Measurements from ENCODE around the gene MTHFSD.

The MTHFSD gene

DNA sequence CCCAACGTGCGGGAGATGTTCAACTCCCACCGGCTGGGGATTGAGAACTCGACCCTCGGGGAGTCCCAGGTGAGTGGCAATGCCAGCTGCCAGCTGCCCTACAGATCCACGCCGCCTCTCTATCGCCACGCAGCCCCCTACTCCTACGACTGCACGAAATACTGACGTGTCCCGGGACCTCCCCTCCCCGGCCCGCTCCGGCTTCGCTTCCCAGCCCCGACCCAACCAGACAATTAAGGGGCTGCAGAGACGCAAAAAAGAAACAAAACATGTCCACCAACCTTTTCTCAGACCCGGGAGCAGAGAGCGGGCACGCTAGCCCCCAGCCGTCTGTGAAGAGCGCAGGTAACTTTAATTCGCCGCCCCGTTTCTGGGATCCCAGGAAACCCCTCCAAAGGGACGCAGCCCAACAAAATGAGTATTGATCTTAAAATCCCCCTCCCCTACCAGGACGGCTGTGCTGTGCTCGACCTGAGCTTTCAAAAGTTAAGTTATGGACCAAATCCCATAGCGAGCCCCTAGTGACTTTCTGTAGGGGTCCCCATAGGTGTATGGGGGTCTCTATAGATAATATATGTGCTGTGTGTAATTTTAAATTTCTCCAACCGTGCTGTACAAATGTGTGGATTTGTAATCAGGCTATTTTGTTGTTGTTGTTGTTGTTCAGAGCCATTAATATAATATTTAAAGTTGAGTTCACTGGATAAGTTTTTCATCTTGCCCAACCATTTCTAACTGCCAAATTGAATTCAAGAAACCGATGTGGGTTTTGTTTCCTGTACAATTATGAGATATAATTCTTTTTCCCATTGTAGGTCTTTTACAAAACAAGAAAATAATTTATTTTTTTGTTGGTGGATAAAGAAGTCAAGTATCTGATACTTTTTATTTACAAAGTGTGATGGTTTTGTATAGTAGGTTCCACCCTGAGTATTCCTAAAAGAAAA lies 13.9 kb upstream of the MTHFSD start:
- DNase-seq, result no peak

DNA sequence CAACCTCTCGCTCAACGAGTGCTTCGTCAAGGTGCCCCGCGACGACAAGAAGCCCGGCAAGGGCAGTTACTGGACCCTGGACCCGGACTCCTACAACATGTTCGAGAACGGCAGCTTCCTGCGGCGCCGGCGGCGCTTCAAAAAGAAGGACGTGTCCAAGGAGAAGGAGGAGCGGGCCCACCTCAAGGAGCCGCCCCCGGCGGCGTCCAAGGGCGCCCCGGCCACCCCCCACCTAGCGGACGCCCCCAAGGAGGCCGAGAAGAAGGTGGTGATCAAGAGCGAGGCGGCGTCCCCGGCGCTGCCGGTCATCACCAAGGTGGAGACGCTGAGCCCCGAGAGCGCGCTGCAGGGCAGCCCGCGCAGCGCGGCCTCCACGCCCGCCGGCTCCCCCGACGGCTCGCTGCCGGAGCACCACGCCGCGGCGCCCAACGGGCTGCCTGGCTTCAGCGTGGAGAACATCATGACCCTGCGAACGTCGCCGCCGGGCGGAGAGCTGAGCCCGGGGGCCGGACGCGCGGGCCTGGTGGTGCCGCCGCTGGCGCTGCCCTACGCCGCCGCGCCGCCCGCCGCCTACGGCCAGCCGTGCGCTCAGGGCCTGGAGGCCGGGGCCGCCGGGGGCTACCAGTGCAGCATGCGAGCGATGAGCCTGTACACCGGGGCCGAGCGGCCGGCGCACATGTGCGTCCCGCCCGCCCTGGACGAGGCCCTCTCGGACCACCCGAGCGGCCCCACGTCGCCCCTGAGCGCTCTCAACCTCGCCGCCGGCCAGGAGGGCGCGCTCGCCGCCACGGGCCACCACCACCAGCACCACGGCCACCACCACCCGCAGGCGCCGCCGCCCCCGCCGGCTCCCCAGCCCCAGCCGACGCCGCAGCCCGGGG lies 12.9 kb upstream of the MTHFSD start:
- no peak for DNase-seq

DNA sequence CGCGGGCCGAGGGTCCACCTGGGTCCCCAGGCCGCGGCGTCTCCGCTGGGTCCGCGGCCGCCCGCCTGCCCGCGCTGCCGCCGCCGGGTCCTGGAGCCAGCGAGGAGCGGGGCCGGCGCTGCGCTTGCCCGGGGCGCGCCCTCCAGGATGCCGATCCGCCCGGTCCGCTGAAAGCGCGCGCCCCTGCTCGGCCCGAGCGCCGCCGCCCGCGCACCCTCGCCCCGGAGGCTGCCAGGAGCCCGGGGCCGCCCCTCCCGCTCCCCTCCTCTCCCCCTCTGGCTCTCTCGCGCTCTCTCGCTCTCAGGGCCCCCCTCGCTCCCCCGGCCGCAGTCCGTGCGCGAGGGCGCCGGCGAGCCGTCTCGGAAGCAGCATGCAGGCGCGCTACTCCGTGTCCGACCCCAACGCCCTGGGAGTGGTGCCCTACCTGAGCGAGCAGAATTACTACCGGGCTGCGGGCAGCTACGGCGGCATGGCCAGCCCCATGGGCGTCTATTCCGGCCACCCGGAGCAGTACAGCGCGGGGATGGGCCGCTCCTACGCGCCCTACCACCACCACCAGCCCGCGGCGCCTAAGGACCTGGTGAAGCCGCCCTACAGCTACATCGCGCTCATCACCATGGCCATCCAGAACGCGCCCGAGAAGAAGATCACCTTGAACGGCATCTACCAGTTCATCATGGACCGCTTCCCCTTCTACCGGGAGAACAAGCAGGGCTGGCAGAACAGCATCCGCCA lies 12.1 kb upstream of the MTHFSD start:
- peak; percentile 29 for DNase-seq

DNA sequence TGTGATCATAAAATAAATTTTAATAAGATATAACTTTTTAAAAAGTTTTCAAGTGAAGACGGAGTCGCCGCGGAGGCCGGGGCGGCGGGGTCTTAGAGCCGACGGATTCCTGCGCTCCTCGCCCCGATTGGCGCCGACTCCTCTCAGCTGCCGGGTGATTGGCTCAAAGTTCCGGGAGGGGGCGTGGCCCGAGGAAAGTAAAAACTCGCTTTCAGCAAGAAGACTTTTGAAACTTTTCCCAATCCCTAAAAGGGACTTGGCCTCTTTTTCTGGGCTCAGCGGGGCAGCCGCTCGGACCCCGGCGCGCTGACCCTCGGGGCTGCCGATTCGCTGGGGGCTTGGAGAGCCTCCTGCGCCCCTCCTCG lies 11.5 kb upstream of the MTHFSD start, which contains the start of gene FOXC2:
FOXC2 (plus strand) TSS at position 229 of the 365 bp plus-strand sequence. CDS start 507 bp downstream, outside the sequence.
- peak; percentile 60 for DNase-seq

DNA sequence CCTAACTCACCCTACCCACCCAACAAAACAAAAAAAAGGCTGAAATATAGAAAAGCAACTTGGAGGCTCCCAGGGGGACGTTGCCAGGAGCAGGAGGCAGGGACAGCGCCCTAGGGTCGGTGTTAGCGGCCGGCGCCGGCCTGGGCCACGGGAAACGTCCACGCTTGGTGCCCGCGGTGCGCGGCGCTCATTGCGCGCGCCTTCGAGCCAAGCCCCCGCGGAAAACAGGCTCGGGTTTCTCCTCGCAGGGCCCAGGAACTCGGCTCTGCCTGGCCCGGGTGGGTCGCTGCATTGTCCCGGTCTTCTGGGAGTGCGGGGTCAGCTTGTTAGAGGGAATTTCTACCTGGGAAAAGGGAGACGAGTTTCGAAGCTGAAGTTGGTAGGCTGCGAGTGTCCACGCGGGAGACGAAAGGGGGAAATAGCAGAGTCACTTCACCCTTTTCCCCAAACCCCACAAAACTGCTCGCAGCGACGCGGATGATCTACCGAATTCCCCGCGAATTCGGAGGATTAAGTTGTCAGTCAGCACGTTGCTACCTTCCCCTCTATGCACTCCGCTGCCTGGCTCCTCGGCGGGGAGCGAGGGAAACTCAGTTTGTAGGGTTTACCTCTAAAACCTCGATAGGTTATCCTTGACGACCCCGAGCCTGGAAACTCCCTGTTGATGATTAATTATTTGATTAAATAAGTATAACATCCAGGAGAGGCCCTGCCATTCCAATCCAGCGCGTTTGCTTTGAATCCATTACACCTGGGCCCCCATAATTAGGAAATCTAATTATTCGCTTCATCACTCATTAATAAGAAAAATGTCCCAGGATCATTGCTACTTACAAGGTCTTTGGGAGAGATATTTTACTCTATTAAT lies 10.8 kb upstream of the MTHFSD start:
- DNase-seq, result no peak

DNA sequence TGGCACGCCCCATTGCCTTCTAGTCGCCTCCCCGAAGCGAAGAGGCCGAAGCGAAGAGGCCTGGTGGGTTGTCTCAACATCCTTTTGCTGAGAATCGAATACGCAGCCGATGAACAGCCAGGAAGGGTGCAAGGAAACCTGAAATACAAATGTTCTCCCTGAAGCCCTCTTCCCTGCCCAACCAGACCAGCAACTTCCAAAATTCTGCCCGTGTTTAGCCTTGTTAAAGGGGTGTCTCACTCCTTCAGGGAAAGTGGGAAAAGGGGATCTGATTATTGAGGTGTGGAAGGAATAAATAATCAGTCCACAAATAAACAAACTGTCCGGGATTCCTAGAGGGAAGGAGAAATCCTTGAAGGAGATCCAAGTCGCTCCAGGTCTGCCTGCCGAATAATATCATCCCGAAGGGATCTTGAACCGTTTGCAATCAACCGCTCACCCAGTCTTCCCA lies 10.2 kb upstream of the MTHFSD start:
- no peak for DNase-seq

DNA sequence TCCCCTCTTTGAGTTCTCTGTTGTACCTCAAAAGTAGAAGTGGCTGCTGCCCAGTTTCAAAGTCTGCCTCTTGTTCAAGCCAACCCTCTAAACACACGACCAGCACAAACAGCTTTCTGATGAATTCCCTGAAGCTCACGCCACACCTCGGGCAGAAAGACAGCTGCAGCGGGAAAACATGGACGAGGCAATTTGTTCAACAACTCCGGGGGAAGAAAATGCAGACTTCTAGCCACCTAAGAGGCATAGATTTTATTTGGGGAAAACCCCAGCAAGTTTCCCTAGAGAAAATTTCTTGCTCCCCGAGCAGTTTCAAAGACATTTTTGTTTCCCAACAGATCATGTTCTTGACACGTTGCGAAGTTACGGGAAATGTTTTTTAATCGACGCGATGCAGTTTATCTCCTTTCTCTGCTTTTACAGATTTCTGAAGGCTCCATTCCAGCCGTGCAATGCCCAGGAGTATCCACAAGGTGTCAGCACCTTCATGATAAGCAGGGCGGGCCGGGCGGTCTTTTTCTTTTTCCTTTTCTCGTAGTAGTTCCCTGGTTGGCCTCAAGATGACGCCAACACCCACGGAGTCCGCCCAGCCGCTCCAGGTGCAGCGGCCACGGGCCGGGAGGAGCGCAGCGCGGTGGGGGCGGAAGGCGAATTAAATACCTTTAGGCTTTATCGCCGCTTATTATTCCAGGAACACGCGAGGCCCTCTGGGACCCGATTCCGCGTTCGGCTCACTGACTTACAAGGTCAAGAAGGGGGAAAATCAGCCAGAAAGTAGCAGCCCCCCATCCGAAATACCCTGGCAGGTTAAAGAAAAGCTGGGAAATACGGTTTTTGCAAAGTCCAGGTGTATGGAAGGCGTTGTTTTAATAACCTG lies 8.7 kb upstream of the MTHFSD start:
- peak; percentile 86 for DNase-seq

DNA sequence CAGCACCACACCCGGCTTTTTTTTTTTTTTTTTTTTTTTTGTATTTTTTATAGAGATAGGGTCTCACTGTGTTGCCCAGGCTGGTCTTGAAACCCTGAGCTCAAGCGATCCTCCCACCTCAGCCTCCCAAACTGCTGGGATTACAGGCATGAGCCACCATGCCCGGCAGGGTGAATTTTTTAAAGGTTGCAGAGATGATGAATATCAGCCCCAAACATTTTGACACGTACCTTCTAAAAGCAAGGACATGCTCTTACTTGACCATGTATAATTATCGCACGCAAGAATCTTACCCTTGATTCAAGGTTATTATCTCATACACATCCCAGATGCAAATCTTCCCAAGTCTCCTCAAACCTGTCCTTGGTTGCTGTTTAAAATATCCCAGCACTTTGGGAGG lies 7.3 kb upstream of the MTHFSD start:
- no peak for DNase-seq

DNA sequence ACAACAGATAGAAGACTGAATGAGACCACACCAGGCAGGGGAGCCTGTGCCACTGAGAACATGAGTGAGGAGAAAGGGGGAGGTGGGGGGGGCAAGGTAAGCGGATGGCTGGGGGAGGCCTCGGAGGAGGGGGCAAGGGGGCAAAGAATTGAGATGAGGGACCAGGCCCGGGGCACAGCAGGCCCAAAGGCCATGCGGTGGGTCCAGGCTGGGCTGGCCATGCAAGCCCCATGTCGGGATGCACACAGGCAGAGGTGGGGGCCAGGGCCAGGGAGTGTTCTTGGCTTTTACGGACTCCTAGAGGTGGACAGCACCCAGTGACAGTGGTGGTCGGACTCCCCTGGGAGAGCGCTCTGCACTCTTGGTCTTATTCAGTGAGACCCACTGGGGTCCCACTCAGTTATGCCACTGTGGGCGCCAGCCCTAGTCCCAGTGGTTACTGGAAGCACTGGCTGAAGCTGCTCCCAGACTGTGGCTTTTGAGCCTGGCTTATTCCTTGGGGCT lies 4.8 kb upstream of the MTHFSD start:
- DNase-seq, result no peak

DNA sequence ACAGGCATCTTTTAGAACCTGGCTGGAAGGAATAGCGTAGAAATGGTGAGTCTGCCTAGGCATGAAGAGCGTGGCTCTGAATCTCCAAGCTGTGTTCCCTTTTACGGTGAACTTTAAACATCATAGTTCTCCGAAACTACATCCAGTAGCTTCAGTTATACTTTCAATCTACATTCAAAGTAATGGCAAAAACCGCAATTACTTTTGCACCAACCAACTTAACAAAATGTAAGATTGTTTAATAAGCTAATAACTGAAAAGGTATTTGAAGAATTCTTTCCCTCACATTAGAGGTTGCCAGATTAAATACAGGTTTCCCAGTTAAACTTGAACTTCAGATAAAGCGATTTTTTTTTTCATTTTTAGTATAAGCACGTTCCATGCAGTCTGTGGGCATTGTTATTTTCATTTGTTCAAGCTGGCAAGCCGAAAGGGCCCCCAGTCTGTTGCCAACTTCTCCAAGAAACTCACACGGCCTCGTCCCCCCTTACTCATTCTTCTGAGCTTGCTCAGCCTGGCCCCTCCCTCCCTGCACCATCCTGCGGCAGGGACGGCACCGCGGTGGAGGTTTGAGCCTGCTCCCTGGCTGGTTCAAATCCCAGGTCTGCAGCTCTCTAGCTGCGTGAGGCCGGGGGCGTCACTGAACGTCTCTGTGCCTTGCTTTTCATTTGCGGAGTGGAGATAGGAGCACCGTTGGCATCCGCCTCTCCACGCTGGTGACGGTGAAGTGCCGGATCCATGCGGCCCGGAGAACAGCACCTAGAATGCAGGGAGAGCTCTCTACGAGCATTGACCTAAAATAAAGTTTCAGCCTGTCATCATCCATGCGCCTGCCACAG lies 3.5 kb upstream of the MTHFSD start:
- no peak for DNase-seq

DNA sequence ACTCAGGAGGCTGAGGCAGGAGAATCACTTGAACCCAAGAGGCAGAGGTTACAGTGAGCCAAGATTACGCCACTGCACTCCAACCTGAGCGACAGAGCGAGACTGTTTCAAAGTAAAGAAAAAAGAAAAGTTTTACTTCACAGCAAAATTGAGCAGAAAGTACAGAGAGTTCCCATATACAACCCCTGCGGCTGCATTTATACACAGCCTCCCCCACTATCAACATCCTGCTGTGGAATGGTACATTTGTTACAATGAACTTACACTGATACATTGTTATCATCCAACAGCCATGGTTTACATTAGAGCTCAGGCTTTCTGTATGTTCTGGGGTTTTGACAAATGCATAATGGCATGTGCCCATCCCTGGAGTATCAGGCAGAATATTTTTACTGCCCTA lies 2.6 kb upstream of the MTHFSD start:
- no peak for DNase-seq

DNA sequence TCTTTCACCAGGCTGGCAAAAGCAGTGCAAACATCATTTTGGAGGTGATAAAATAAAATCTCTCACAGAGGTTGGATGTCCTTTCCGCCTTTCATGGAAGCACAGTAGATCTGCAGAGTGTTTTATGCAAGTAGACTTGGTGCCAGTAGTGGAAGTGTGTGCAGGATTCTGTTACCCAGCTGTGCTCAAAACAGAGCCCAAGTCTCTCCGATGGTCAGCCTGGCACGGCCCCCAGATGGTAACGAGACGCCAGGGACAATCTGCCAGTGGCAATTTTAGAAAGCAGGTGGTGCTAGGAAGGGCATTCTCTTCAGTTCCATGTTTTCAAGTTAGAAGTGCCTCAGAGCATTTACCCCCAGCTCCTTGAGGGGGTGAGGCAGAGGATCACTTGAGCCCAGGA lies 1.5 kb upstream of the MTHFSD start:
- DNase-seq, result no peak

DNA sequence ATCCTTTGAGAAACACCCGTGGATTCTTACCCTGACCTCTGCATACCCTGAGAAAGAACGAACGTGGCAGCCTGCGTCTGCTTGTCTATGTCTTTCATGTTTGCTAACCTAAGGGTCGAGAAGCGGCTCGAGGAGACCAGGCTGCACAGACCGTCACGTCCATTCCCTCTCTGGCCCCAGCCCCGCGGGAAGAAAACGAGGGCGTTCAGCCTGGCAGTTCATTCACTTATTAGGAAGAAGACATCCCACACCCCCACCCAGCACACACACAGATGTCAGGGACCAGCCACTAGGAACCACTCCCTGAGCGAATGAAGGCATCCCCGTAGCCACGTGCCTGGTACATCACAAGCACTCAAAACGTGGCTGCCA lies 655 bp upstream of the MTHFSD start:
- no peak for DNase-seq

DNA sequence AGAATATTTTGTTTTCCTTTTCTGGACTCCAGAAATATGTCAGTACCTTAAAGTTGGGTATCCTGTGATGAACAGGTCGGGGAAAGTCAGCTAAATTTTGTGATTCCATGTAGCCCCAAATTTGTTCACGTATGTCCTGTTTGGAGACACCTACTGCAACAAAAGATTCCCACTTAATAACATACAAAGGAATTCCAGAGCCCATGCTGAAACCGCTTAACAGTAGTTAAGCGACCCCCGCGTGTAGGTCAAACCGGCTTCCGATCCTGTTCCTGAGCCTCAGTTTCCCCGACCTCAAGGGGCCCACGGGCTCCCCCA lies 477 bp downstream of the MTHFSD start:
- DNase-seq, result no peak

DNA sequence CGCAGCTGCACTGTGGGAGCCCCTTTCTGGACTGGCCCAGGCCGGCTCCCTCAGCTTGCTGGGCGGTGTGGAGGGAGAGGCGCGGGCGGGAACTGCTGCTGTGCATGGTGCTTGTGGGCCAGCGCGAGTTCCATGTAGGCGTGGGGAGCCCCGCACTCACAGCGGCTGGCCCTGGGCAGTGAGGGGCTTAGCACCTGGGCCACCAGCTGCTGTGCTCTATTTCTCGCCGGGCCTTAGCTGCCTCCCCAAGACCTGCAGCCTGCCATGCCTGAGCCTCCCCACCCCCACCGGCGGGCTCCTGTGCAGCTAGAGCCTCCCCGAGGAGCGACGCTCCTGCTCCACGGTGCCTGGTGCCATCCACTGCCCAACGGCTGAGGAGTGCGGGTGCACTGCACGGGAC lies 1.7 kb downstream of the MTHFSD start:
- no peak for DNase-seq

DNA sequence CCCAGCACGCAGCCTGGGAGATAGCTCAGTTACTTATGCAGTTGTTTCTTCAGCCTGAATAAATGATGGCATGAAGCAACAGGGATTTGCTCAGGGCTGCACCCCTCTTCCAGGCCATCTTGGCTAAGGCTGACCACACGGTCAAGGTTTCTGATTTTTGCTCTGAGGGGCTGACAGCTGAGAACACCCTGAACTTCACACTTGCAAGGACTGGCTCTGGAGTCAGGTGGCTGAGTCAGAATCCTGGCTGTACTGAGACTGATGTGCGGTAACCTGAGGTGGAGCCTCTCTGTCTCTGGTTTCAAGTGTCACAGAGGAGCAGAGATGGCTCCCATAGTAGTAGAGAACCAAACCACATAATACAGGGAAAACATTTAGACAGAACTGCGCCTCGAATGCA lies 4.8 kb downstream of the MTHFSD start:
- no peak for DNase-seq

DNA sequence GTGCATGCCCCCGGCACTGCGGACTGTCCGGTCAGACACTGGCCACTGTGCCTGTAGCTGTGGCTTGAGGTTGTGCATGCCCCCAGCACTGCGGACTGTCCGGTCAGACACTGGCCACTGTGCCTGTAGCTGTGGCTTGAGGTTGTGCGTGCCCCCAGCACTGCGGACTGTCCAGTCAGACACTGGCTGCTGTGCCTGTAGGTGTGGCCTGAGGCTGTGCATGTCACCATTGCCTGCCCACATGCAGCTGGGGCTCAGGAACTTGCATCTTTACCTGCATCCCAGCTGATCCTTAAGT lies 5.2 kb downstream of the MTHFSD start:
- DNase-seq, result no peak

DNA sequence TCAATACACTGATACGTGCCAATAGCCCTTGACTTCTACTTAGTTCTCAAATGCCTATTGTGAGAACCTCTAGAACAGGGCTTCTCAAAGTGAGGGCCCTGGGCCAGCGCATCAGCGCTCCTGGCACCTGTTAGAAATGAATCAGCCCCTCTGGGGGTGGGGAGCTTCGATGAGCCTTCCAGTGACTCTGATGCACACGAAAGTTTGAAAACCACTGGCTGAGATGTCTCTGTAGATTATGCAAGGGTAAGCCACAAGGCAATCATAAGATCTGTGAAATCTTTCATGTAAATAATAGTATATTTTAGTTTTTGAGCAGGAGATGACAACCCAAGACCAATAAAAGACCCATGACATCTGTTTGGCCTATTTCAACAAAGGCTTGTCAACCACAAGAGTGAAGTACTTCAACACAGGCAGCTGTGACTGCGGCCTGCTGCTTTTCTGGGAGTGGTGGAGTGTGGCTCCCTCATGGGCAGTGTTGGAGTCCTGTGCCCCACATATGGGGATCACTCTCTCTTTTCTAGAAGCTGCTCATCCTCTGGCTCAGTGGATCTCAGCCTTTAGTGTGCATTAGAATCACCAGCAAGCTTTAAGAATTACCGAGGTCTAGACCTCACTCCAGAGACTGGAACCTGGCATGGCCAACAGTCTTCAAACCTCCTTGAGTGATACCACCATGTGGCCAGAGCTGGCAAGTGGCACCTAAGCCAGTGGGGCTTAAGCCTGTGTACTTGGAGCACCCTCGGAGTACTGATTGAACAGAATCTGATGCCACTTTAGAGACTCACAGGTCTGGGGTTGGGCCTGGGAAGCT lies 5.8 kb downstream of the MTHFSD start:
- DNase-seq, result no peak

DNA sequence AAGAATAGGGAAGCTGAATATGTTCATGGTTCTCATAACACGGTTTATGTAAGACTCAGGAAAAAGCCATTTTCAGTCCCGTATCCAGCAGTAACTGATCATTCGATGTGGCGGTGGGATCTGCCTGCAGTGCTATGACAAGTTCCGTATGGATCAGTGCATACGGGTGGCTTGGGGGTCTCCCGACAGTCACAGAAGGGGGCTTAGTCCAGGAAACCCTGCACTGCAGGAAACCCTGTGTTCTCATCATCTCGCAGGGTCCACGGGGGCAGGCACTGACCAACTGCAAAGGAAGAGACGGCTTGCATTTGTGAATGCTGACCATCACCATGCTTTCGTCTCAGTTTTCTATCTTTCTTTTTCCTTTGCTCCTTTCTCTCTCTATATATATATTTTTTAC lies 7.7 kb downstream of the MTHFSD start:
- no peak for DNase-seq

Measured in activated T-cell treated with anti-CD3 and anti-CD28 coated beads, Interleukin-2, amount 50 U/mL, for 1 hour (primary cell).